Stimulated activated effector memory CD8-positive, alpha-beta T cell treated with anti-CD3 and anti-CD28 coated beads, Interleukin-12 subunit alpha, Interleukin-12 subunit beta, amount 100 ng/mL, for 72 hours (primary cell): Measurements from ENCODE around the gene SYNGR3.

ENCODE experiments used
- ATAC-seq: fragments of 150-1000 bp; cut with Tn5 transposase; 2 replicates; pipeline ENCODE4 v1.10.0; 2021
- DNase-seq, 2 donors: peaks; one replicate each; pipeline ENCODE4 v3.0.0; 2021 to 2022; ENCODE audit warnings: low spot score in 2 of 2
- H3K27ac Mint-ChIP-seq: one replicate; pipeline ENCODE4 v1.8.0; 2022; ENCODE audit warnings: mild to moderate bottlenecking, mixed read lengths
- H3K36me3 Mint-ChIP-seq: one replicate; pipeline ENCODE4 v1.8.0; 2022; ENCODE audit warnings: mild to moderate bottlenecking, mixed read lengths
- H3K4me1 Mint-ChIP-seq: one replicate; pipeline ENCODE4 v1.8.0; 2022; ENCODE audit warnings: mixed read lengths
- H3K4me3 Mint-ChIP-seq: one replicate; pipeline ENCODE4 v1.8.0; 2022; ENCODE audit warnings: mild to moderate bottlenecking, mixed read lengths
- H3K9me3 Mint-ChIP-seq: one replicate; pipeline ENCODE4 v1.8.0; 2022; ENCODE audit warnings: mixed read lengths

Gene SYNGR3

GRCh38 chr16:2022723-2023091 lies 32.9 kb downstream of the SYNGR3 start:
- DNase-seq, result peak in 1 of 2 donors; percentile 68
- H3K4me1 Mint-ChIP-seq, result peaks cover 30% of the 10 kb centered on the region
- no peaks in the 10 kb centered on the region for H3K36me3 Mint-ChIP-seq
- peak overlapping the region; percentile 87 for H3K27ac Mint-ChIP-seq
- peak overlapping the region; percentile 74 for H3K4me3 Mint-ChIP-seq
- H3K9me3 Mint-ChIP-seq, result no peaks in the 10 kb centered on the region
- ATAC-seq, result peak; percentile 51

GRCh38 chr16:2023092-2024031 lies 33.6 kb downstream of the SYNGR3 start:
- Mint-ChIP-seq H3K27ac (peak overlapping the region; percentile 87), H3K9me3 (no peaks in the 10 kb centered on the region), H3K4me1 (peaks cover 30% of the 10 kb centered on the region), H3K4me3 (peak overlapping the region; percentile 74), H3K36me3 (no peaks in the 10 kb centered on the region)
- peak; percentile 99 for DNase-seq
- peak; percentile 83 for ATAC-seq

- no peak for ATAC-seq
- Mint-ChIP-seq H3K4me1 (peaks cover 30% of the 10 kb centered on the region), H3K9me3 (no peaks in the 10 kb centered on the region), H3K36me3 (no peaks in the 10 kb centered on the region), H3K27ac (no peak overlapping the region), H3K4me3 (no peak overlapping the region)
- no peak for DNase-seq
Measured at GRCh38 chr16:2024032-2024420, 34.3 kb downstream of the SYNGR3 start.

GRCh38 chr16:2025251-2025650 lies 35.5 kb downstream of the SYNGR3 start:
- Mint-ChIP-seq H3K4me3 (peak overlapping the region; percentile 55), H3K36me3 (no peaks in the 10 kb centered on the region), H3K9me3 (no peaks in the 10 kb centered on the region), H3K27ac (peak overlapping the region; percentile 52), H3K4me1 (peaks cover 30% of the 10 kb centered on the region)
- DNase-seq (no peak), ATAC-seq (no peak)

- Mint-ChIP-seq H3K9me3 (no peaks in the 10 kb centered on the region), H3K4me1 (peaks cover 24% of the 10 kb centered on the region), H3K36me3 (no peaks in the 10 kb centered on the region), H3K27ac (no peak overlapping the region), H3K4me3 (peak overlapping the region; percentile 55)
- ATAC-seq, result no peak
- DNase-seq, result no peak
Measured at GRCh38 chr16:2025878-2026460, 36.2 kb downstream of the SYNGR3 start.

GRCh38 chr16:2026461-2027023 lies 36.8 kb downstream of the SYNGR3 start, which contains the start of gene NHERF2:
NHERF2 (plus strand) TSS chr16:2026902; CDS start chr16:2027006, 104 bp downstream.
- DNase-seq, result no peak
- ATAC-seq, result peak; percentile 1
- Mint-ChIP-seq H3K36me3 (no peaks in the 10 kb centered on the region), H3K27ac (no peak within 1 kb of the TSS), H3K9me3 (no peaks in the 10 kb centered on the region), H3K4me3 (peak within 1 kb of the TSS; percentile 55), H3K4me1 (peaks cover 24% of the 10 kb centered on the region)

GRCh38 chr16:2027024-2028010 lies 37.5 kb downstream of the SYNGR3 start:
- Mint-ChIP-seq H3K4me3 (peak overlapping the region; percentile 55), H3K9me3 (no peaks in the 10 kb centered on the region), H3K4me1 (peaks cover 27% of the 10 kb centered on the region), H3K27ac (no peak overlapping the region), H3K36me3 (no peaks in the 10 kb centered on the region)
- ATAC-seq (peak; percentile 25), DNase-seq (no peak)

- Mint-ChIP-seq H3K9me3 (no peaks in the 10 kb centered on the region), H3K4me1 (peaks cover 22% of the 10 kb centered on the region), H3K36me3 (no peaks in the 10 kb centered on the region), H3K27ac (no peak overlapping the region), H3K4me3 (peak overlapping the region; percentile 55)
- ATAC-seq (no peak), DNase-seq (no peak)
Measured at GRCh38 chr16:2028146-2028545, 38.4 kb downstream of the SYNGR3 start.

- no peaks in the 10 kb centered on the region for H3K9me3 Mint-ChIP-seq
- H3K36me3 Mint-ChIP-seq, result no peaks in the 10 kb centered on the region
- no peak for ATAC-seq
- H3K4me3 Mint-ChIP-seq, result no peak overlapping the region
- H3K27ac Mint-ChIP-seq, result no peak overlapping the region
- peaks cover 17% of the 10 kb centered on the region for H3K4me1 Mint-ChIP-seq
- DNase-seq, result no peak
Measured at GRCh38 chr16:2028620-2029220, 39.0 kb downstream of the SYNGR3 start.

GRCh38 chr16:2029350-2029749 lies 39.6 kb downstream of the SYNGR3 start:
- Mint-ChIP-seq H3K4me3 (no peak overlapping the region), H3K36me3 (no peaks in the 10 kb centered on the region), H3K9me3 (no peaks in the 10 kb centered on the region), H3K4me1 (peaks cover 17% of the 10 kb centered on the region), H3K27ac (no peak overlapping the region)
- no peak for ATAC-seq
- DNase-seq, result no peak

GRCh38 chr16:2030036-2030435 lies 40.3 kb downstream of the SYNGR3 start:
- no peak for DNase-seq
- Mint-ChIP-seq H3K27ac (no peak overlapping the region), H3K4me3 (no peak overlapping the region), H3K4me1 (peaks cover 17% of the 10 kb centered on the region), H3K9me3 (no peaks in the 10 kb centered on the region), H3K36me3 (no peaks in the 10 kb centered on the region)
- no peak for ATAC-seq

- Mint-ChIP-seq H3K36me3 (no peaks in the 10 kb centered on the region), H3K4me1 (peaks cover 10% of the 10 kb centered on the region), H3K27ac (peak overlapping the region; percentile 78), H3K4me3 (no peak overlapping the region), H3K9me3 (no peaks in the 10 kb centered on the region)
- ATAC-seq, result no peak
- no peak for DNase-seq
Measured at GRCh38 chr16:2031081-2031577, 41.4 kb downstream of the SYNGR3 start.

GRCh38 chr16:2032285-2033056 lies 42.7 kb downstream of the SYNGR3 start:
- H3K9me3 Mint-ChIP-seq, result no peaks in the 10 kb centered on the region
- no peak overlapping the region for H3K4me3 Mint-ChIP-seq
- ATAC-seq (no peak), DNase-seq (no peak)
- H3K36me3 Mint-ChIP-seq, result no peaks in the 10 kb centered on the region
- H3K27ac Mint-ChIP-seq, result peak overlapping the region; percentile 78
- H3K4me1 Mint-ChIP-seq, result peaks cover 8% of the 10 kb centered on the region
